KMS-11 (cell line): ENCODE results near the gene GABARAPL2.

Source experiments
- H2AFZ ChIP-seq: fragments of 200-600 bp; sonication (generic); 2 replicates; pipeline ENCODE4 v1.6.1; 2016; ENCODE audit warnings: antibody characterized with exemption, mixed run types, low read depth
- H3K27ac ChIP-seq: fragments of 200-600 bp; sonication (generic); 2 replicates; pipeline ENCODE4 v1.6.1; 2016; ENCODE audit warnings: mild to moderate bottlenecking, mixed run types
- H3K27me3 ChIP-seq: fragments of 200-600 bp; sonication (generic); 2 replicates; pipeline ENCODE4 v1.6.1; 2017; ENCODE audit warnings: mild to moderate bottlenecking, low read depth, mixed run types, moderate library complexity; ENCODE audit not compliant: insufficient read depth
- H3K36me3 ChIP-seq: fragments of 200-600 bp; sonication (generic); 2 replicates; pipeline ENCODE4 v1.6.1; 2017; ENCODE audit warnings: mild to moderate bottlenecking, mixed run types; ENCODE audit not compliant: insufficient read depth
- H3K4me1 ChIP-seq: fragments of 200-600 bp; sonication (generic); 2 replicates; pipeline ENCODE4 v1.6.1; 2016; ENCODE audit warnings: mild to moderate bottlenecking, low read depth, mixed run types; ENCODE audit not compliant: poor library complexity, severe bottlenecking
- H3K4me2 ChIP-seq: fragments of 200-600 bp; sonication (generic); 2 replicates; pipeline ENCODE4 v1.7.0; 2016; ENCODE audit warnings: mild to moderate bottlenecking, mixed run types
- H3K4me3 ChIP-seq: fragments of 200-600 bp; sonication (generic); IDR thresholded peaks from 2 replicates; pipeline ENCODE4 v1.6.1; 2017; ENCODE audit warnings: low read depth, low read length, mixed read lengths; ENCODE audit not compliant: insufficient read depth
- H3K79me2 ChIP-seq: fragments of 200-600 bp; sonication (generic); 2 replicates; pipeline ENCODE4 v1.6.1; 2016; ENCODE audit warnings: low read depth, mixed run types; ENCODE audit not compliant: insufficient read depth
- H3K9ac ChIP-seq: fragments of 200-600 bp; sonication (generic); 2 replicates; pipeline ENCODE4 v1.6.1; 2016; ENCODE audit warnings: mild to moderate bottlenecking, mixed run types
- H4K20me1 ChIP-seq: fragments of 200-600 bp; sonication (generic); 2 replicates; pipeline ENCODE4 v1.6.1; 2016; ENCODE audit warnings: mild to moderate bottlenecking, mixed run types; ENCODE audit not compliant: insufficient read depth
- CTCF ChIP-seq: fragments of 200-600 bp; sonication (generic); conservative IDR thresholded peaks from 2 replicates; pipeline ENCODE4 v1.6.1; 2017; ENCODE audit warnings: low read depth, mild to moderate bottlenecking, antibody characterized with exemption, low read length, moderate library complexity, mixed read lengths

GABARAPL2 gene

GRCh38 chr16:75626806-75627205 lies 60.6 kb downstream of the GABARAPL2 start:
- Histone ChIP-seq H3K36me3 (peaks cover 13% of the 10 kb centered on the region; the same call in 1 of the 2 replicates), H4K20me1 (no peaks in the 10 kb centered on the region), H3K27me3 (no peaks in the 10 kb centered on the region), H2AFZ (no peak overlapping the region), H3K4me1 (peaks cover 6% of the 10 kb centered on the region), H3K9ac (no peak overlapping the region), H3K4me3 (no peak overlapping the region), H3K79me2 (peaks cover 4% of the 10 kb centered on the region; the same call in 1 of the 2 replicates), H3K4me2 (no peak overlapping the region), H3K27ac (no peak overlapping the region)
- TF ChIP-seq CTCF = no peak
